Right lobe of liver (tissue), 6 donors: ENCODE results near the gene CEP250. TPM values are rescaled to one million over a fixed set of nuclear protein-coding genes. Genes with fewer than 3 reads are reported as not detected.

Source experiments
- ATAC-seq, 4 donors: fragments of 200-7000 bp; cut with Tn5 transposase; one replicate each; pipeline ENCODE4 v1.9.1; 2020; ENCODE audit warnings: mild to moderate bottlenecking in 4 of 4, moderate library complexity in 4 of 4
- DNase-seq, 3 donors: peaks; one replicate each; pipeline ENCODE4 v3.0.0-alpha.2; 2020
- H3K27ac ChIP-seq, 3 donors: fragments of 200-600 bp; one replicate each; pipeline ENCODE4 v1.8.0; 2022
- H3K27me3 ChIP-seq, 2 donors: fragments of 200-600 bp; one replicate each; pipeline ENCODE4 v1.8.0; 2022
- H3K36me3 ChIP-seq, 4 donors: fragments of 200-600 bp; sonication (generic) in 1 of 4; one replicate each; pipeline versions ENCODE4 v1.5.1 to v1.8.0; 2017 to 2022; ENCODE audit warnings: control low read depth in 1 of 4
- H3K4me1 ChIP-seq, 4 donors: fragments of 200-600 bp; sonication (generic) in 1 of 4; one replicate each; pipeline versions ENCODE4 v1.5.1 to v1.8.0; 2017 to 2022; ENCODE audit warnings: control low read depth in 1 of 4
- H3K4me3 ChIP-seq, 3 donors: fragments of 200-600 bp; one replicate each; pipeline ENCODE4 v1.8.0; 2022
- H3K9me3 ChIP-seq, 4 donors: fragments of 200-600 bp; sonication (generic) in 1 of 4; one replicate each; pipeline versions ENCODE4 v1.5.1 to v1.8.0; 2017 to 2022; ENCODE audit warnings: control low read depth in 1 of 4
- CTCF ChIP-seq, 4 donors: fragments of 200-600 bp in 3 of 4; fragments of 450-650 bp in 1 of 4; IDR thresholded peaks; one replicate each; pipeline versions ENCODE4 v1.5.1 to v1.8.0; 2016 to 2022; ENCODE audit warnings: antibody characterized with exemption in 4 of 4, mild to moderate bottlenecking in 2 of 4
- POLR2A ChIP-seq: fragments of 450-650 bp; IDR thresholded peaks from one replicate; pipeline ENCODE4 v1.6.1; 2017; ENCODE audit warnings: antibody characterized with exemption, mild to moderate bottlenecking
- WGBS: methylation state at CpG from one replicate; pipeline ENCODE4 v1.1.6; 2018; ENCODE audit warnings: low coverage, low lambda C conversion rate; ENCODE audit not compliant: insufficient coverage; ENCODE audit errors: missing lambda C conversion rate; 5-methylcytosine and 5-hydroxymethylcytosine counted together
- intact Hi-C, 2 donors: fragments of 100-400 bp; cut with DNase I; formaldehyde crosslinking; loops; one replicate each; pipeline versions ENCODE4 v1.11.2 to v1.14.1; 2022
- total RNA-seq, 6 experiments: library from RNA; depleted of rRNA in 2 of 6; stranded (reverse); fragments of >200 nt in 2 of 6; fragmentation: NEBNext Ultra II Directional in 3 of 6; extraction: Animal tissue kit (Norgen Biotek cat#: 25700) in 3 of 6; gene quantifications; one replicate each; pipeline versions ENCODE4 v1.1.0 to v1.2.4, GENCODE V29; 2016 to 2023
- donor health status: DM: no; HTN: yes; CAD: no.
- donor health status: DM: no; HTN: no; CAD: no.
- donor health status: DM: no; HTN: no; CAD: no.
- donor health status: DM: no; HTN: yes; CAD: no.
- donor health status: DM: no; HTN: yes; CAD: no.

The CEP250 gene
- total RNA-seq, 6 experiments from 2014 or later: 5.9 to 11.2 (median 9.0) TPM

- intact Hi-C loops: no loop called here
- 92% methylated on average over 4 of the region's 10 CpGs for WGBS
- Histone ChIP-seq H3K27me3 (no peaks in the 10 kb centered on the region), H3K27ac (no peak overlapping the region), H3K36me3 (peaks cover 0 to 17% (median 2%) of the 10 kb centered on the region in 4 donors), H3K9me3 (no peaks in the 10 kb centered on the region), H3K4me3 (no peak overlapping the region), H3K4me1 (no peaks in the 10 kb centered on the region)
- TF ChIP-seq CTCF (IDR thresholded peaks at IDR 0.05): no peak
- TF ChIP-seq POLR2A: no peak
- ATAC-seq (no peak), DNase-seq (no peak)
Observed at GRCh38 chr20:35508493-35509218, 53.3 kb downstream of the CEP250 start.

- intact Hi-C loops: no loop called here
- WGBS: 92% methylated on average over 7 of the region's 12 CpGs
- TF ChIP-seq CTCF (IDR thresholded peaks at IDR 0.05) (no peak), POLR2A (no peak)
- no peaks in the 10 kb centered on the region for H3K9me3 ChIP-seq
- peak in 1 of 3 donors; percentile 27 for DNase-seq
- peaks cover 0 to 15% (median 1%) of the 10 kb centered on the region in 4 donors for H3K36me3 ChIP-seq
- no peak overlapping the region for H3K27ac ChIP-seq
- H3K27me3 ChIP-seq: no peaks in the 10 kb centered on the region
- ATAC-seq: no peak
- H3K4me3 ChIP-seq: no peak overlapping the region
- H3K4me1 ChIP-seq: no peaks in the 10 kb centered on the region
Observed at GRCh38 chr20:35510951-35511735, 55.7 kb downstream of the CEP250 start.

GRCh38 chr20:35511814-35512420, 56.5 kb downstream of the CEP250 start:
- Histone ChIP-seq H3K9me3 (no peaks in the 10 kb centered on the region), H3K4me3 (no peak overlapping the region), H3K27me3 (no peaks in the 10 kb centered on the region), H3K4me1 (no peaks in the 10 kb centered on the region), H3K36me3 (peaks cover 0 to 15% (median 1%) of the 10 kb centered on the region in 4 donors), H3K27ac (no peak overlapping the region)
- intact Hi-C loops: no loop called here
- ATAC-seq: peak; percentile 32 to 61 (median 44)
- TF ChIP-seq POLR2A: no peak
- TF ChIP-seq CTCF (IDR thresholded peaks at IDR 0.05): peak; percentile 45 to 57 (median 54)
- whole genome bisulfite sequencing: 100% methylated on average over 1 of the region's 2 CpGs
- DNase-seq: no peak

- DNase-seq (peak in 1 of 3 donors; percentile 31), ATAC-seq (no peak)
- Histone ChIP-seq H3K4me1 (no peaks in the 10 kb centered on the region), H3K36me3 (peaks cover 0 to 10% (median 1%) of the 10 kb centered on the region in 4 donors), H3K27me3 (no peaks in the 10 kb centered on the region), H3K9me3 (no peaks in the 10 kb centered on the region), H3K27ac (no peak overlapping the region), H3K4me3 (no peak overlapping the region)
- WGBS: 96% methylated on average over 5 of the region's 11 CpGs
- intact Hi-C loops: no loop called here
- no peak for TF ChIP-seq POLR2A
- TF ChIP-seq CTCF (IDR thresholded peaks at IDR 0.05): no peak
Observed at GRCh38 chr20:35514371-35514932, 59.1 kb downstream of the CEP250 start.
